MM.1S (cell line): ENCODE measurements around the gene HMG20A.

Experiments used
- DNase-seq: peaks from one replicate; pipeline ENCODE4 v3.0.0-alpha.2; 2015
- H2AFZ ChIP-seq: fragments of 300-600 bp; sonication (generic); 2 replicates; pipeline ENCODE4 v1.6.0; 2016; ENCODE audit warnings: antibody characterized with exemption, low read length
- H3F3A ChIP-seq: fragments of 300-600 bp; sonication (generic); 2 replicates; pipeline ENCODE4 v1.6.1; 2016; ENCODE audit warnings: mild to moderate bottlenecking, antibody characterized with exemption, low read length, moderate library complexity, mixed read lengths; ENCODE audit not compliant: insufficient read depth
- H3K27ac ChIP-seq: fragments of 300-600 bp; sonication (generic); 2 replicates; pipeline ENCODE4 v1.5.1; 2016; ENCODE audit warnings: mild to moderate bottlenecking, low read length
- H3K27me3 ChIP-seq: fragments of 300-600 bp; sonication (generic); replicated peaks from 2 replicates; pipeline ENCODE4 v1.6.0; 2016; ENCODE audit warnings: low read length; ENCODE audit not compliant: insufficient read depth
- H3K36me3 ChIP-seq: fragments of 300-600 bp; sonication (generic); replicated peaks from 2 replicates; pipeline ENCODE4 v1.6.1; 2016; ENCODE audit warnings: mild to moderate bottlenecking, low read length, mixed read lengths; ENCODE audit not compliant: insufficient read depth
- H3K4me1 ChIP-seq: fragments of 300-600 bp; sonication (generic); 2 replicates; pipeline ENCODE4 v1.6.1; 2016; ENCODE audit warnings: low read length, mixed read lengths
- H3K4me2 ChIP-seq: fragments of 300-600 bp; sonication (generic); 2 replicates; pipeline ENCODE4 v1.6.0; 2016; ENCODE audit warnings: low read depth, low read length
- H3K4me3 ChIP-seq: fragments of 300-600 bp; sonication (generic); 2 replicates; pipeline ENCODE4 v1.5.1; 2016; ENCODE audit warnings: low read length, mixed read lengths
- H3K79me2 ChIP-seq: fragments of 300-600 bp; sonication (generic); 2 replicates; pipeline ENCODE4 v1.6.1; 2016; ENCODE audit warnings: mixed run types, low read length, mixed read lengths
- H3K9ac ChIP-seq: fragments of 300-600 bp; sonication (generic); 2 replicates; pipeline ENCODE4 v1.6.1; 2016; ENCODE audit warnings: low read length, mixed read lengths
- H3K9me2 ChIP-seq: fragments of 300-600 bp; sonication (generic); replicated peaks from 2 replicates; pipeline ENCODE4 v1.6.1; 2016; ENCODE audit warnings: mild to moderate bottlenecking, low read length, mixed read lengths; ENCODE audit not compliant: insufficient read depth
- H3K9me3 ChIP-seq: fragments of 300-600 bp; sonication (generic); replicated peaks from 2 replicates; pipeline ENCODE4 v1.6.1; 2016; ENCODE audit warnings: mild to moderate bottlenecking, low read length, mixed read lengths; ENCODE audit not compliant: insufficient read depth
- H4K20me1 ChIP-seq: fragments of 300-600 bp; sonication (generic); 2 replicates; pipeline ENCODE4 v1.6.1; 2016; ENCODE audit warnings: mild to moderate bottlenecking, low read length, moderate library complexity, mixed read lengths; ENCODE audit not compliant: insufficient read depth
- EZH2 ChIP-seq: fragments of 300-600 bp; sonication (generic); optimal IDR thresholded peaks from 2 replicates; pipeline ENCODE3; 2017; ENCODE audit warnings: low read depth, mild to moderate bottlenecking, antibody characterized with exemption, low read length, mixed read lengths
- EZH2phosphoT487 ChIP-seq: fragments of 300-600 bp; sonication (generic); IDR thresholded peaks from 2 replicates; pipeline ENCODE4 v1.6.1; 2018; ENCODE audit warnings: antibody characterized with exemption, low read length
- TF ChIP-seq, protein P1 (sequence below): fragments of 300-600 bp; sonication (generic); IDR thresholded peaks from 2 replicates; pipeline ENCODE4 v1.5.1; 2016; ENCODE audit warnings: antibody characterized with exemption, low read length, mixed read lengths

The HMG20A gene

DNA sequence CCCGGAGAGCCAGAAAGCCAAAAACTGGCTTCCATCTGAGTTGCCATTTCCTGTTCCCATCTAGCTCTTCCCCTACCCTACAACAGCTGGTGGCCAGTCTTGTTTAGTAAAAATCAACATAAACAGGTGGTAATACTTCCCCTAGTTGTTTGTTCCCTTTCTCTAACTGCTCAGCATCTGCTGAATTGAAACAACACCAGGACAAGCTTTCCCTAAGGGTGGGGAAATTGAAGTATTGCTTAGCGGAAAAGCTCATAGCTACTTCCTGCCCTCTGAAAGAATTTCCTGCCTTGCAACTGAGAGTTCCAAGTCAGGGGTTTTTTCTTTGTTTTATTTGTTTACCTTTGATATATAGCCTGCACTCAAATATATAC is 66.8 kb downstream of the HMG20A start:
- Histone ChIP-seq H3K4me3 (no peak overlapping the region), H3K79me2 (no peaks in the 10 kb centered on the region), H3K4me2 (no peak overlapping the region)

DNA sequence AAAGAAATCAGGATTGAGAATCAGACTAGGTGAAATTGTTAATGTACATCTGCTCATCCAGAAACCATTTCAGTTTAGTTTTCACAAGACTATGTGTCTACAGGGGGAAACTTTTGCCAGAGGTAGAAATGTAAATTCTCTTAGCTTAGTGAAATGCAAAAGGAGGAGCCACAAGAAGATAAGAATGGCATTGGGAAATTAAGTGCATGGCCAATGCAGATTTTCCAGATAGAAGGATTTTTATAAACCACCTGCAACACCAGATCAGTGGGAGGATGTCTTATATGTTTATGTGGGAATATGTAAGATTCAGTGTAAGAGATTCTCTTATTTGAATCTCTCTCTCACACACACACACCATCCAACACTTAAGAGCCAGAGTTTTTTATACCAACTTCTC is 67.2 kb downstream of the HMG20A start:
- Histone ChIP-seq H3K4me2 (no peak overlapping the region), H3K9me2 (no peaks in the 10 kb centered on the region), H3F3A (no peaks in the 10 kb centered on the region), H3K4me1 (peaks cover 2% of the 10 kb centered on the region), H3K4me3 (no peak overlapping the region), H3K27me3 (no peaks in the 10 kb centered on the region), H3K9ac (no peak overlapping the region), H3K36me3 (no peaks in the 10 kb centered on the region), H3K79me2 (no peaks in the 10 kb centered on the region), H4K20me1 (no peaks in the 10 kb centered on the region), H3K9me3 (no peaks in the 10 kb centered on the region), H2AFZ (no peak overlapping the region), H3K27ac (no peak overlapping the region)
- DNase-seq = no peak
- TF ChIP-seq EZH2phosphoT487 = no peak
- TF ChIP-seq, protein P1, sequence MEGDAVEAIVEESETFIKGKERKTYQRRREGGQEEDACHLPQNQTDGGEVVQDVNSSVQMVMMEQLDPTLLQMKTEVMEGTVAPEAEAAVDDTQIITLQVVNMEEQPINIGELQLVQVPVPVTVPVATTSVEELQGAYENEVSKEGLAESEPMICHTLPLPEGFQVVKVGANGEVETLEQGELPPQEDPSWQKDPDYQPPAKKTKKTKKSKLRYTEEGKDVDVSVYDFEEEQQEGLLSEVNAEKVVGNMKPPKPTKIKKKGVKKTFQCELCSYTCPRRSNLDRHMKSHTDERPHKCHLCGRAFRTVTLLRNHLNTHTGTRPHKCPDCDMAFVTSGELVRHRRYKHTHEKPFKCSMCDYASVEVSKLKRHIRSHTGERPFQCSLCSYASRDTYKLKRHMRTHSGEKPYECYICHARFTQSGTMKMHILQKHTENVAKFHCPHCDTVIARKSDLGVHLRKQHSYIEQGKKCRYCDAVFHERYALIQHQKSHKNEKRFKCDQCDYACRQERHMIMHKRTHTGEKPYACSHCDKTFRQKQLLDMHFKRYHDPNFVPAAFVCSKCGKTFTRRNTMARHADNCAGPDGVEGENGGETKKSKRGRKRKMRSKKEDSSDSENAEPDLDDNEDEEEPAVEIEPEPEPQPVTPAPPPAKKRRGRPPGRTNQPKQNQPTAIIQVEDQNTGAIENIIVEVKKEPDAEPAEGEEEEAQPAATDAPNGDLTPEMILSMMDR = no peak
- no peak for TF ChIP-seq EZH2

More for the DNA sequence above, 66.8 kb downstream of the HMG20A start:
- H3K4me1 ChIP-seq = no peaks in the 10 kb centered on the region; the same call in 1 of the 2 replicates
- no peaks in the 10 kb centered on the region for H3F3A ChIP-seq
- H3K9me3 ChIP-seq = no peaks in the 10 kb centered on the region
- no peaks in the 10 kb centered on the region for H3K36me3 ChIP-seq
- no peaks in the 10 kb centered on the region for H4K20me1 ChIP-seq
- TF ChIP-seq EZH2phosphoT487 = no peak
- TF ChIP-seq, protein P1 = no peak
- no peak for TF ChIP-seq EZH2
- no peaks in the 10 kb centered on the region for H3K27me3 ChIP-seq
- H2AFZ ChIP-seq = no peak overlapping the region
- no peak overlapping the region for H3K27ac ChIP-seq
- no peaks in the 10 kb centered on the region for H3K9me2 ChIP-seq
- DNase-seq = no peak
- H3K9ac ChIP-seq = no peak overlapping the region

DNA sequence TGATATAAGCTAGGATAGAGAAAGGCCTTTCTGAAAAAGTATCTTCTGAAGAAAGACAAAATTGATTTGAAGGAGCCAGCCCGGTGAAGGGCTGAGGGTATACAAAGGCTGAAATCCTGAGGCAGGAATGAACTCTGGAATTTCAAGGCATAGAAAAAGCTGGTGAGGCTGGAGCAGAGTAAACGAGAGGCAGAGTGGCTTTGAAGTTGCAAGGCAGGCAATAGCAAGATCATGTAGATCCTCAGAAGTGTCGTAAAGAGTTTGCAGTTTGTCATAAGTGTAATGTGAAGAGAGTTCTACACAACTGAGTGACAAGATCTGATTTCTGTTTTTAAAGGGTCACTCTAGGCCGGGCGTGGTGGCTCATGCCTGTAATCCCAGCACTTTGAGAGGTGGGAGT is 69.0 kb downstream of the HMG20A start:
- no peaks in the 10 kb centered on the region for H3F3A ChIP-seq
- no peak overlapping the region for H3K9ac ChIP-seq
- H3K27ac ChIP-seq = no peak overlapping the region
- no peak for DNase-seq
- H3K79me2 ChIP-seq = no peaks in the 10 kb centered on the region
- H3K9me3 ChIP-seq = no peaks in the 10 kb centered on the region
- H3K27me3 ChIP-seq = no peaks in the 10 kb centered on the region
- H4K20me1 ChIP-seq = no peaks in the 10 kb centered on the region
- H2AFZ ChIP-seq = no peak overlapping the region
- TF ChIP-seq EZH2 (no peak), EZH2phosphoT487 (no peak)
- TF ChIP-seq, protein P1 = no peak
- H3K36me3 ChIP-seq = no peaks in the 10 kb centered on the region
- no peak overlapping the region for H3K4me2 ChIP-seq
- H3K4me3 ChIP-seq = no peak overlapping the region
- H3K4me1 ChIP-seq = peaks cover 10% of the 10 kb centered on the region
- no peaks in the 10 kb centered on the region for H3K9me2 ChIP-seq
